Aortic smooth muscle cell (primary cell): Measurements from ENCODE around the gene SHE. TPM values are rescaled to one million over a fixed set of nuclear protein-coding genes. Genes with fewer than 3 reads are reported as not detected.

Source experiments
- total RNA-seq: library from RNA; depleted of rRNA; stranded (reverse); fragments of >200 nt; gene quantifications from 2 replicates; pipeline ENCODE4 v1.2.3, GENCODE V29; 2014

Gene SHE
- total RNA-seq = 0.93 and 2.4 TPM in 2 replicates

DNA sequence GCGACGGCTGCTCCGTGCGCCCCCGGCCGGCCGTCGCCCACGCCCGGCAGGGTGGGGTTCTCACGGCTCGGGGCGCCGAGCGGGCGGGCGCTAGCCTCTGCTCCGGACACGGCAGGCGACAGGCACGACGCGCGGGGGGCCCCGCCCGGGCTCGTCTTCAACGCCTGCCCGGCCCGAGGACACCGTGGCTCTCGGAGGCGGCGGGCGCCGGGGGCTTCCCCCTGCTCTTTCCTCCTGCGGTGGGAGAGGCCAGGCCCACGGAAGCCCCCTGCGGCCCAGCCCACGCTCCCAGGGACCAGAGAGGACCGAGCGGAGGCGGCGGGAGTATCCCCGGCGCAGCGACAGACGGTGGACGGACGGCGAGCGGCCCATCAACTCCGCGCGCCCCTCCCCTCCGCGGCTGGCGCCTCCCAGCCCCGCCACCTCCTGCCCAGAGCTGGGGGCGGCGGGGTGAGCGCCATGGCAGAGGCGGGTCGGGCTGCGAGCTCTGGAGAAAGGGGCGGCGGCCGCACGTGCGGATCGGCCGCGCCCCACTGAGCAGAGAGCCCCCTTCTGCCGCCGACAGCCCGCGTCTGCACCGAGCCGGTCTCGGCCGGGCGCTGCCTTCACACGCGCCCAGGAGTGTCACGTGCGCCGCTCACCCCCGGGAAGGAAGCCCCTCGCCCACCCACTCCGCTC is at the start of gene SHE, which contains the start of gene TDRD10:
Gene SHE, minus strand, starts transcription at position 347 of the 678 bp plus-strand sequence. CDS start 386 bp downstream, outside the sequence.
Gene TDRD10, plus strand, starts transcription at position 154 of the 678 bp plus-strand sequence. CDS start 4,685 bp downstream, outside the sequence.

Other genes with a start within 250 kb of the SHE start
- 92.0 and 102 TPM in 2 replicates for gene HAX1, start 229.8 kb downstream of the SHE start, total RNA-seq
- gene AQP10, start 181.3 kb downstream of the SHE start, total RNA-seq = under 0.01 and 0.06 TPM in 2 replicates
- gene ATP8B2, start 176.9 kb downstream of the SHE start, total RNA-seq = 245 and 287 TPM in 2 replicates
- gene IL6R, start 97.1 kb downstream of the SHE start, total RNA-seq = 11.8 and 22.7 TPM in 2 replicates
- under 0.01 and 0.06 TPM in 2 replicates for gene TDRD10, start 193 bp downstream of the SHE start, total RNA-seq
- 25.4 and 25.9 TPM in 2 replicates for gene UBE2Q1, start 56.2 kb upstream of the SHE start, total RNA-seq
- under 0.01 TPM in 1 of 2 replicates, not detected in the other for gene CHRNB2, start 65.4 kb upstream of the SHE start, total RNA-seq
- 63.8 and 68.1 TPM in 2 replicates for gene ADAR, start 105.8 kb upstream of the SHE start, total RNA-seq